Colonic mucosa (tissue), 4 donors: ENCODE results near the gene SBK2. TPM values are rescaled to one million over a fixed set of nuclear protein-coding genes. Genes with fewer than 3 reads are reported as not detected.
A peak's percentile ranks its signal among the peaks of the same experiment; 100 is the strongest.

Source experiments
- DNase-seq: peaks from one replicate; pipeline ENCODE4 v3.0.0-alpha.2; 2020
- H3K27ac ChIP-seq: fragments of 200-600 bp; one replicate; pipeline ENCODE4 v1.8.0; 2021
- H3K27me3 ChIP-seq: fragments of 200-600 bp; one replicate; pipeline ENCODE4 v1.8.0; 2021
- H3K36me3 ChIP-seq: fragments of 200-600 bp; one replicate; pipeline ENCODE4 v1.8.0; 2021
- H3K4me1 ChIP-seq: fragments of 200-600 bp; one replicate; pipeline ENCODE4 v1.8.0; 2021; ENCODE audit warnings: mild to moderate bottlenecking
- H3K4me3 ChIP-seq: fragments of 200-600 bp; one replicate; pipeline ENCODE4 v1.8.0; 2021
- H3K9ac ChIP-seq, 2 donors: one replicate each; pipeline ENCODE4 v1.7.0; 2013; ENCODE audit warnings: control low read depth in 2 of 2, low read depth in 2 of 2, low read length in 2 of 2
- H3K9me3 ChIP-seq: fragments of 200-600 bp; one replicate; pipeline ENCODE4 v1.8.0; 2021
- CTCF ChIP-seq: fragments of 200-600 bp; IDR thresholded peaks from one replicate; pipeline ENCODE4 v1.8.0; 2022; ENCODE audit warnings: antibody characterized with exemption, mild to moderate bottlenecking
- intact Hi-C: fragments of 100-400 bp; cut with DNase I; formaldehyde crosslinking; loops from one replicate; pipeline ENCODE4 v1.14.1; 2022
- total RNA-seq, 2 donors: library from RNA; stranded (reverse); fragmentation: NEBNext Ultra II Directional in 1 of 2; extraction: Animal tissue kit (Norgen Biotek cat#: 25700) in 1 of 2; gene quantifications; one replicate each; pipeline ENCODE4 v1.2.1, GENCODE V29; 2021
- donor health status: healthy.
- donor health status: DM: no; HTN: no; CAD: no.
- donor health status: DM: no; HTN: no; CAD: no.

The SBK2 gene
- total RNA-seq, 2 donors from 2014 or later: not detected

GRCh38 chr19:55486971-55487923, 49.7 kb downstream of the SBK2 start:
- no peak for TF ChIP-seq CTCF
- no peaks in the 10 kb centered on the region for H3K9me3 ChIP-seq
- peak; percentile 67 for DNase-seq
- peak overlapping the region; percentile 76 for H3K27ac ChIP-seq
- H3K36me3 ChIP-seq: no peaks in the 10 kb centered on the region
- H3K4me1 ChIP-seq: peaks cover 10% of the 10 kb centered on the region
- intact Hi-C loops: no loop called here
- no peak overlapping the region for H3K4me3 ChIP-seq
- no peaks in the 10 kb centered on the region for H3K27me3 ChIP-seq
- H3K9ac ChIP-seq: peak overlapping the region; percentile 46 to 63

GRCh38 chr19:55486043-55486970, 50.6 kb downstream of the SBK2 start:
- peak overlapping the region in 1 of 2 donors; percentile 60 for H3K9ac ChIP-seq
- H3K4me3 ChIP-seq: no peak overlapping the region
- no peak for TF ChIP-seq CTCF
- intact Hi-C loops: no loop called here
- no peaks in the 10 kb centered on the region for H3K9me3 ChIP-seq
- no peaks in the 10 kb centered on the region for H3K27me3 ChIP-seq
- peaks cover 10% of the 10 kb centered on the region for H3K4me1 ChIP-seq
- H3K36me3 ChIP-seq: no peaks in the 10 kb centered on the region
- DNase-seq: no peak
- peak overlapping the region; percentile 76 for H3K27ac ChIP-seq

GRCh38 chr19:55485439-55486011, 51.4 kb downstream of the SBK2 start:
- no peaks in the 10 kb centered on the region for H3K36me3 ChIP-seq
- peak overlapping the region; percentile 53 for H3K4me3 ChIP-seq
- intact Hi-C loops: no loop called here
- no peaks in the 10 kb centered on the region for H3K27me3 ChIP-seq
- DNase-seq: no peak
- TF ChIP-seq CTCF: no peak
- H3K4me1 ChIP-seq: peaks cover 10% of the 10 kb centered on the region
- H3K9ac ChIP-seq: peak overlapping the region; percentile 34 to 60
- H3K9me3 ChIP-seq: no peaks in the 10 kb centered on the region
- peak overlapping the region; percentile 76 for H3K27ac ChIP-seq

GRCh38 chr19:55484593-55485438, 52.1 kb downstream of the SBK2 start, which contains the start of gene NAT14:
TSS of gene NAT14 (plus strand) at chr19:55485188. CDS start at chr19:55485709, 521 bp downstream.
- DNase-seq: no peak
- H3K9me3 ChIP-seq: no peaks in the 10 kb centered on the region
- intact Hi-C loops: no loop called here
- no peak for TF ChIP-seq CTCF
- peak within 1 kb of the TSS; percentile 76 for H3K27ac ChIP-seq
- peak within 1 kb of the TSS; percentile 34 to 60 for H3K9ac ChIP-seq
- no peaks in the 10 kb centered on the region for H3K27me3 ChIP-seq
- H3K4me3 ChIP-seq: peak within 1 kb of the TSS; percentile 53
- no peaks in the 10 kb centered on the region for H3K36me3 ChIP-seq
- peaks cover 10% of the 10 kb centered on the region for H3K4me1 ChIP-seq
